Neural cell (in vitro differentiated cells): Measurements from ENCODE around the gene PEX11A. TPM values are rescaled to one million over a fixed set of nuclear protein-coding genes. Genes with fewer than 3 reads are reported as not detected.

Experiments used
- H2AFZ ChIP-seq: fragments of 200-600, 300-800 bp; sonication (generic), shearing (Covaris generic); 2 replicates; pipeline ENCODE4 v1.6.0; 2014; ENCODE audit warnings: low read depth, mild to moderate bottlenecking, antibody characterized with exemption, low read length, moderate library complexity
- H3F3A ChIP-seq: fragments of 200-600 bp; shearing (Covaris generic); 2 replicates; pipeline ENCODE4 v1.6.1; 2016; ENCODE audit warnings: mild to moderate bottlenecking, moderate library complexity, mixed read lengths, antibody characterized with exemption, low read length; ENCODE audit not compliant: insufficient read depth, poor library complexity, severe bottlenecking
- H3K27ac ChIP-seq: fragments of 200-600, 300-800 bp; sonication (generic), shearing (Covaris generic); 2 replicates; pipeline ENCODE4 v1.5.1; 2014; ENCODE audit warnings: mild to moderate bottlenecking, low read length, moderate library complexity
- H3K27me3 ChIP-seq: fragments of 300-800, 200-600 bp; sonication (generic), shearing (Covaris generic); 2 replicates; pipeline ENCODE4 v1.6.0; 2014; ENCODE audit warnings: mild to moderate bottlenecking, low read depth, low read length, moderate library complexity; ENCODE audit not compliant: insufficient read depth
- H3K36me3 ChIP-seq: fragments of 300-800, 200-600 bp; sonication (generic), shearing (Covaris generic); 2 replicates; pipeline ENCODE4 v1.5.1; 2014; ENCODE audit warnings: mild to moderate bottlenecking, antibody characterized with exemption, low read length, moderate library complexity; ENCODE audit not compliant: insufficient read depth
- H3K4me2 ChIP-seq: fragments of 300-800, 200-600 bp; sonication (generic), shearing (Covaris generic); 2 replicates; pipeline ENCODE4 v1.6.0; 2014; ENCODE audit warnings: mild to moderate bottlenecking, low read length
- H3K4me3 ChIP-seq: fragments of 300-800, 200-600 bp; sonication (generic), shearing (Covaris generic); 2 replicates; pipeline ENCODE4 v1.5.1; 2014; ENCODE audit warnings: mild to moderate bottlenecking, low read length, moderate library complexity
- H3K79me2 ChIP-seq: fragments of 200-600 bp; shearing (Covaris generic); replicated peaks from 2 replicates; pipeline ENCODE4 v1.6.0; 2014; ENCODE audit warnings: mild to moderate bottlenecking, low read length, moderate library complexity; ENCODE audit not compliant: insufficient read depth
- H3K9ac ChIP-seq: fragments of 300-800, 200-600 bp; sonication (generic), shearing (Covaris generic); 2 replicates; pipeline ENCODE4 v1.6.1; 2016; ENCODE audit warnings: mild to moderate bottlenecking, low read length, mixed read lengths
- H3K9me2 ChIP-seq: fragments of 200-600 bp; shearing (Covaris generic); 2 replicates; pipeline ENCODE4 v1.6.1; 2016; ENCODE audit warnings: mild to moderate bottlenecking, low read length, mixed read lengths; ENCODE audit not compliant: insufficient read depth
- H3K9me3 ChIP-seq: fragments of 200-600, 300-800 bp; sonication (generic), shearing (Covaris generic); 2 replicates; pipeline ENCODE4 v1.6.1; 2016; ENCODE audit warnings: mild to moderate bottlenecking, mixed run types, low read length, moderate library complexity, mixed read lengths
- H4K20me1 ChIP-seq: fragments of 200-600 bp; shearing (Covaris generic); 2 replicates; pipeline ENCODE4 v1.6.1; 2016; ENCODE audit warnings: mild to moderate bottlenecking, mixed run types; ENCODE audit not compliant: insufficient read depth
- EP300 ChIP-seq: fragments of 450-650 bp; conservative IDR thresholded peaks from 2 replicates; pipeline ENCODE4 v1.6.1; 2014; ENCODE audit warnings: antibody characterized with exemption, mild to moderate bottlenecking, moderate library complexity; ENCODE audit not compliant: poor library complexity, severe bottlenecking
- EZH2 ChIP-seq: fragments of 200-600, 300-800 bp; shearing (Covaris generic), sonication (generic); IDR thresholded peaks from 2 replicates; pipeline ENCODE4 v1.6.1; 2014; ENCODE audit warnings: antibody characterized with exemption, low read length, borderline replicate concordance, mild to moderate bottlenecking; ENCODE audit not compliant: insufficient read depth, poor library complexity, severe bottlenecking
- MXI1 ChIP-seq: fragments of 450-650 bp; conservative IDR thresholded peaks from 2 replicates; pipeline ENCODE4 v1.6.1; 2014; ENCODE audit warnings: antibody characterized with exemption, mild to moderate bottlenecking; ENCODE audit not compliant: poor library complexity, severe bottlenecking
- POLR2AphosphoS5 ChIP-seq: IDR thresholded peaks from 2 replicates; pipeline ENCODE4 v1.6.1; 2012
- RAD21 ChIP-seq: fragments of 450-650 bp; conservative IDR thresholded peaks from 2 replicates; pipeline ENCODE4 v1.6.1; 2014; ENCODE audit warnings: antibody characterized with exemption, mild to moderate bottlenecking, moderate library complexity
- SMC3 ChIP-seq: fragments of 450-650 bp; conservative IDR thresholded peaks from 2 replicates; pipeline ENCODE4 v1.6.1; 2014; ENCODE audit warnings: antibody characterized with exemption, mild to moderate bottlenecking, moderate library complexity; ENCODE audit not compliant: poor library complexity
- TAF1 ChIP-seq: IDR thresholded peaks from 2 replicates; pipeline ENCODE4 v1.6.1; 2012; ENCODE audit warnings: low read depth
- polyA plus RNA-seq: library from polyadenylated mRNA; depleted of rRNA; stranded (reverse); fragments of >200 nt; gene quantifications from 2 replicates; pipeline ENCODE4 v1.2.3, GENCODE V29; 2014
- TF ChIP-seq, protein P1 (sequence below): IDR thresholded peaks from 2 replicates; pipeline ENCODE4 v1.6.1; 2012; ENCODE audit warnings: borderline replicate concordance
- TF ChIP-seq, protein P2 (sequence below): fragments of 450-650 bp; IDR thresholded peaks from 2 replicates; pipeline ENCODE4 v1.5.1; 2014; ENCODE audit warnings: antibody characterized with exemption, mild to moderate bottlenecking, moderate library complexity; ENCODE audit not compliant: poor library complexity, severe bottlenecking

The PEX11A gene
- polyA plus RNA-seq, 1 donor from 2014 or later: 13.6 TPM

DNA sequence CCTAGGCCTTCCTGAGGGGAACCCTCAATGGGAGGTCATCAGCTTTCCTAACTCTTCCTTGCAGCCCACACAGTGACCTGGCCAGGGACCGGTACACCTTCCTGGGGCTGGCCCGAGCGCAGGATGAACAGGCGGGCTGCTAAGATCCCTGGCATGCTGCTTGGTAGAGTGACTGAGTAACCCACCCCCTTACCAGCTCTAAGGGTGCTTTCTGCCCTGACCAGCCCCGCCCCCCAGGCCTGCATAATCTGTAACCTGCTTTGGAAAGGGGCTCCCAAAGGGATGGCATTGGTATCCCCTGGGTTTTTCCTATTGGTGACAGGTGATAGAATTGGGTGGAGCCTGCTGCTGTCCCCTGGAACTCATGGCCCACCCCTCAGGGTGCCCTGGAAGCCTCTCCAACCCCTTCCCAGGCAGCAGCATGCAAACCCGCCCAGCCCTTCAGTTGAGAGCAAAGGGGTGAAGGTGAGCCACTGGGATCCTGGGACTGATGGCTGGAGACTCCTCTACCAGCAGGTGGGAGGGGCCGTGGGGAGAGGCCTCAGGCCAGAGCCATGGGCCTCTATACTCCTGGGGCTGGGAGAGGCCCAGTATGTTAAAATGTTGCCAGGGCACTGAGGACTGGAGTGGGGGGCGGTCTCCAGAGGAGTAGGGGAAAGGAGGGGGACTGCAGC lies 24.2 kb downstream of the PEX11A start:
- Histone ChIP-seq H3K27me3 (peaks cover 18% of the 10 kb centered on the region), H3K4me2 (no peak overlapping the region), H3F3A (no peaks in the 10 kb centered on the region), H3K4me3 (peak overlapping the region; percentile 56), H3K9me3 (no peaks in the 10 kb centered on the region), H3K79me2 (no peaks in the 10 kb centered on the region), H2AFZ (no peak overlapping the region), H3K36me3 (no peaks in the 10 kb centered on the region), H4K20me1 (no peaks in the 10 kb centered on the region), H3K27ac (no peak overlapping the region), H3K9ac (no peak overlapping the region), H3K9me2 (no peaks in the 10 kb centered on the region)
- no peak for TF ChIP-seq SMC3
- TF ChIP-seq TAF1: no peak
- no peak for TF ChIP-seq RAD21
- TF ChIP-seq, protein P1, sequence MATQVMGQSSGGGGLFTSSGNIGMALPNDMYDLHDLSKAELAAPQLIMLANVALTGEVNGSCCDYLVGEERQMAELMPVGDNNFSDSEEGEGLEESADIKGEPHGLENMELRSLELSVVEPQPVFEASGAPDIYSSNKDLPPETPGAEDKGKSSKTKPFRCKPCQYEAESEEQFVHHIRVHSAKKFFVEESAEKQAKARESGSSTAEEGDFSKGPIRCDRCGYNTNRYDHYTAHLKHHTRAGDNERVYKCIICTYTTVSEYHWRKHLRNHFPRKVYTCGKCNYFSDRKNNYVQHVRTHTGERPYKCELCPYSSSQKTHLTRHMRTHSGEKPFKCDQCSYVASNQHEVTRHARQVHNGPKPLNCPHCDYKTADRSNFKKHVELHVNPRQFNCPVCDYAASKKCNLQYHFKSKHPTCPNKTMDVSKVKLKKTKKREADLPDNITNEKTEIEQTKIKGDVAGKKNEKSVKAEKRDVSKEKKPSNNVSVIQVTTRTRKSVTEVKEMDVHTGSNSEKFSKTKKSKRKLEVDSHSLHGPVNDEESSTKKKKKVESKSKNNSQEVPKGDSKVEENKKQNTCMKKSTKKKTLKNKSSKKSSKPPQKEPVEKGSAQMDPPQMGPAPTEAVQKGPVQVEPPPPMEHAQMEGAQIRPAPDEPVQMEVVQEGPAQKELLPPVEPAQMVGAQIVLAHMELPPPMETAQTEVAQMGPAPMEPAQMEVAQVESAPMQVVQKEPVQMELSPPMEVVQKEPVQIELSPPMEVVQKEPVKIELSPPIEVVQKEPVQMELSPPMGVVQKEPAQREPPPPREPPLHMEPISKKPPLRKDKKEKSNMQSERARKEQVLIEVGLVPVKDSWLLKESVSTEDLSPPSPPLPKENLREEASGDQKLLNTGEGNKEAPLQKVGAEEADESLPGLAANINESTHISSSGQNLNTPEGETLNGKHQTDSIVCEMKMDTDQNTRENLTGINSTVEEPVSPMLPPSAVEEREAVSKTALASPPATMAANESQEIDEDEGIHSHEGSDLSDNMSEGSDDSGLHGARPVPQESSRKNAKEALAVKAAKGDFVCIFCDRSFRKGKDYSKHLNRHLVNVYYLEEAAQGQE: no peak
- TF ChIP-seq MXI1: no peak
- no peak for TF ChIP-seq EP300
- no peak for TF ChIP-seq POLR2AphosphoS5
- TF ChIP-seq, protein P2, sequence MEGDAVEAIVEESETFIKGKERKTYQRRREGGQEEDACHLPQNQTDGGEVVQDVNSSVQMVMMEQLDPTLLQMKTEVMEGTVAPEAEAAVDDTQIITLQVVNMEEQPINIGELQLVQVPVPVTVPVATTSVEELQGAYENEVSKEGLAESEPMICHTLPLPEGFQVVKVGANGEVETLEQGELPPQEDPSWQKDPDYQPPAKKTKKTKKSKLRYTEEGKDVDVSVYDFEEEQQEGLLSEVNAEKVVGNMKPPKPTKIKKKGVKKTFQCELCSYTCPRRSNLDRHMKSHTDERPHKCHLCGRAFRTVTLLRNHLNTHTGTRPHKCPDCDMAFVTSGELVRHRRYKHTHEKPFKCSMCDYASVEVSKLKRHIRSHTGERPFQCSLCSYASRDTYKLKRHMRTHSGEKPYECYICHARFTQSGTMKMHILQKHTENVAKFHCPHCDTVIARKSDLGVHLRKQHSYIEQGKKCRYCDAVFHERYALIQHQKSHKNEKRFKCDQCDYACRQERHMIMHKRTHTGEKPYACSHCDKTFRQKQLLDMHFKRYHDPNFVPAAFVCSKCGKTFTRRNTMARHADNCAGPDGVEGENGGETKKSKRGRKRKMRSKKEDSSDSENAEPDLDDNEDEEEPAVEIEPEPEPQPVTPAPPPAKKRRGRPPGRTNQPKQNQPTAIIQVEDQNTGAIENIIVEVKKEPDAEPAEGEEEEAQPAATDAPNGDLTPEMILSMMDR: no peak
- TF ChIP-seq EZH2: no peak

DNA sequence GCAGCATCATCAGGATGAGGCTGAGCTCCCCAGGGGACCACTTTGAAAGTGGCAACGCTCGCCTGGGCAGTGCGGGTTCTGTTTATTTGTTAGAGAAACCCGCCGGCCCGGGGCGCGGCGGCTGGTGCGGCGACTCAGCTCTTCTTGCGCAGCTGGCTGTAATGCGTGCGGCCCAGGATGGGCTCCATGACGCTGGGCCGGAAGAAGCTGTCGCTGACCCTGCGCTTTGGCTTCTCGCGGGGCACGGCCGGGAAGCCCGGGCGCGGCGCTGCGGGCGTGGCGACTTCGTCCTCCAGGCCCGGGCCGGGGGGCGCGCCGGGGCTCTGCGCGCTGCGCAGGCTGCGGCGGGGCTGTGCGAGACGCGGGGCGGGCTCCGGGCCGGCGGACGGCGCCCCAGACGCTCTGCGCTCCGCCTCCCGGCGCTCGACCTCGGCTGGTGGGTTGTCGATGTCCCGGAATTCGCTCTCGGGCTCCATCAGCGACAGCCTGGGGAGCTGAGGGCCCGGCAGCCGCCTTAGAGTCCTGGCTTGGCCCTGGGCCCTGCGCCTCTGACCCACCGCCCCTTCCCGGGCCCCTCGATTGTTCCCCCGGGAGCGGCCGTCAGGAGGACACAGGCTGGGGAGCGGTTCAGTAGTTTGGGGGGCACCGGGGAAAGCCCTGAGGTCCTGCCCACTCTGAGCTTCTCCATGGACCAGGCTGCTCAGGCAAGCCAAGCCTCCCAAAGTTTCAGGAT lies 24.9 kb downstream of the PEX11A start:
- no peaks in the 10 kb centered on the region for H3K9me2 ChIP-seq
- no peaks in the 10 kb centered on the region for H3F3A ChIP-seq
- TF ChIP-seq EP300 (no peak), SMC3 (no peak), MXI1 (no peak), POLR2AphosphoS5 (no peak), RAD21 (no peak), TAF1 (no peak), EZH2 (no peak)
- TF ChIP-seq, protein P1: no peak
- TF ChIP-seq, protein P2: no peak
- H3K4me2 ChIP-seq: no peak overlapping the region
- H3K79me2 ChIP-seq: no peaks in the 10 kb centered on the region
- no peaks in the 10 kb centered on the region for H3K9me3 ChIP-seq
- no peaks in the 10 kb centered on the region for H3K36me3 ChIP-seq
- peaks cover 18% of the 10 kb centered on the region for H3K27me3 ChIP-seq
- peak overlapping the region; percentile 26 for H3K9ac ChIP-seq
- no peak overlapping the region for H3K27ac ChIP-seq
- H4K20me1 ChIP-seq: no peaks in the 10 kb centered on the region
- peak overlapping the region; percentile 56 for H3K4me3 ChIP-seq
- no peak overlapping the region for H2AFZ ChIP-seq
